Kidney (tissue), 14 donors: ENCODE data around the gene RALY. TPM values are rescaled to one million over a fixed set of nuclear protein-coding genes. Genes with fewer than 3 reads are reported as not detected.

Experiments
- DNase-seq, 5 donors: peaks; one replicate each; pipeline ENCODE4 v3.0.0-alpha.2; 2013 to 2020
- FAIRE-seq: peaks from 2 replicates; lab custom pipeline; 2012; peaks lifted over from hg19 to GRCh38; lab: Jason Lieb, UNC
- H3K27ac ChIP-seq, 2 donors: one replicate each; pipeline ENCODE4 v1.7.0; 2013; ENCODE audit warnings: low read depth in 2 of 2, low read length in 2 of 2, inconsistent platforms in 1 of 2
- H3K27me3 ChIP-seq: one replicate; pipeline ENCODE4 v1.7.1; 2013; ENCODE audit warnings: low read length, inconsistent platforms; ENCODE audit not compliant: control insufficient read depth, insufficient read depth
- H3K36me3 ChIP-seq, 3 donors: one replicate each; pipeline versions ENCODE4 v1.7.0 to v1.7.1; 2013; ENCODE audit warnings: low read length in 3 of 3, control low read depth in 1 of 3, inconsistent platforms in 1 of 3; ENCODE audit not compliant: insufficient read depth in 3 of 3, control insufficient read depth in 2 of 3
- H3K4me1 ChIP-seq, 3 donors: one replicate each; pipeline versions ENCODE4 v1.7.0 to v1.7.1; 2013; ENCODE audit warnings: low read length in 3 of 3, inconsistent platforms in 1 of 3, low read depth in 1 of 3; ENCODE audit not compliant: control insufficient read depth in 2 of 3, insufficient read depth in 2 of 3
- H3K4me3 ChIP-seq, 3 donors: one replicate each; pipeline versions ENCODE4 v1.7.0 to v1.8.1; 2013; ENCODE audit warnings: low read length in 3 of 3, control low read depth in 1 of 3, inconsistent platforms in 1 of 3
- H3K9ac ChIP-seq, 3 donors: one replicate each; pipeline versions ENCODE4 v1.7.0 to v1.7.1; 2013; ENCODE audit warnings: low read length in 3 of 3, control low read depth in 1 of 3, inconsistent platforms in 1 of 3
- H3K9me3 ChIP-seq, 3 donors: one replicate each; pipeline versions ENCODE4 v1.7.0 to v1.7.1; 2013; ENCODE audit warnings: low read length in 3 of 3, control low read depth in 1 of 3, inconsistent platforms in 1 of 3; ENCODE audit not compliant: control insufficient read depth in 2 of 3, insufficient read depth in 1 of 3
- CTCF ChIP-seq: IDR thresholded peaks from 3 replicates; pipeline ENCODE4 v1.5.1; 2012; ENCODE audit warnings: mild to moderate bottlenecking, moderate library complexity, borderline replicate concordance; ENCODE audit not compliant: insufficient read depth; ENCODE audit errors: extremely low read depth
- intact Hi-C: fragments of 100-400 bp; cut with DNase I; formaldehyde crosslinking; loops from one replicate; pipeline ENCODE4 v1.11.1; 2022
- polyA plus RNA-seq: library from polyadenylated mRNA; stranded (reverse); fragments of 350-450 nt; fragmentation: Illumina TruSeq; extraction: RNeasy Lipid Tissue Mini Kit (QIAGEN cat#74804); gene quantifications from one replicate; pipeline ENCODE4 v1.2.3, GENCODE V29; 2014; ENCODE audit warnings: low read depth, low replicate concordance; ENCODE audit not compliant: insufficient read depth
- total RNA-seq: library from RNA; stranded (reverse); fragmentation: NEBNext Ultra II Directional; extraction: Animal tissue kit (Norgen Biotek cat#: 25700); gene quantifications from one replicate; pipeline ENCODE4 v1.2.1, GENCODE V29; 2021
- donor health status: control.
- donor health status: control.
- donor health status: control.
- donor health status: control.
- donor health status: control.
- donor health status: DM: yes; HTN: yes; CAD: no.
- donor health status: Normal renal cell carcinoma (clear cell type).

RALY gene
- total and polyA plus RNA-seq, 2 donors from 2014 or later = 119 to 138 TPM

GRCh38 chr20:34040300-34040995, 46.7 kb downstream of the RALY start:
- intact Hi-C loops = no loop called here
- H3K27me3 ChIP-seq = no peaks in the 10 kb centered on the region
- H3K9me3 ChIP-seq = no peaks in the 10 kb centered on the region
- FAIRE-seq (no peak), DNase-seq (no peak)
- no peak overlapping the region for H3K4me3 ChIP-seq
- H3K9ac ChIP-seq = no peak overlapping the region
- TF ChIP-seq CTCF = no peak
- no peak overlapping the region for H3K27ac ChIP-seq
- no peaks in the 10 kb centered on the region for H3K36me3 ChIP-seq
- H3K4me1 ChIP-seq = peaks cover 7 to 22% (median 16%) of the 10 kb centered on the region in 3 donors

- Histone ChIP-seq H3K27me3 (no peaks in the 10 kb centered on the region), H3K4me3 (no peak overlapping the region), H3K36me3 (no peaks in the 10 kb centered on the region), H3K27ac (no peak overlapping the region), H3K9me3 (no peaks in the 10 kb centered on the region), H3K9ac (no peak overlapping the region), H3K4me1 (peaks cover 9 to 30% (median 23%) of the 10 kb centered on the region in 3 donors)
- no peak for TF ChIP-seq CTCF
- intact Hi-C loops = no loop called here
- DNase-seq (no peak), FAIRE-seq (no peak)
Observed at GRCh38 chr20:34041226-34041625, 47.5 kb downstream of the RALY start.

GRCh38 chr20:34042262-34042661, 48.6 kb downstream of the RALY start:
- FAIRE-seq (no peak), DNase-seq (peak in 3 of 5 donors; percentile 39 to 60 (median 57))
- TF ChIP-seq CTCF = no peak
- intact Hi-C loops = no loop called here
- H3K4me1 ChIP-seq = peaks cover 8 to 31% (median 21%) of the 10 kb centered on the region in 3 donors
- H3K9me3 ChIP-seq = no peaks in the 10 kb centered on the region
- no peaks in the 10 kb centered on the region for H3K27me3 ChIP-seq
- H3K27ac ChIP-seq = no peak overlapping the region
- no peak overlapping the region for H3K9ac ChIP-seq
- H3K36me3 ChIP-seq = no peaks in the 10 kb centered on the region
- no peak overlapping the region for H3K4me3 ChIP-seq

- Histone ChIP-seq H3K27me3 (no peaks in the 10 kb centered on the region), H3K9me3 (no peaks in the 10 kb centered on the region), H3K27ac (no peak overlapping the region), H3K4me1 (peaks cover 4 to 31% (median 19%) of the 10 kb centered on the region in 3 donors), H3K9ac (no peak overlapping the region), H3K4me3 (no peak overlapping the region), H3K36me3 (no peaks in the 10 kb centered on the region)
- TF ChIP-seq CTCF = no peak
- FAIRE-seq = no peak
- intact Hi-C loops = no loop called here
- no peak for DNase-seq
Observed at GRCh38 chr20:34043025-34043424, 49.3 kb downstream of the RALY start.
